Gastrocnemius medialis (tissue), 4 donors: ENCODE measurements around the gene DAPK3. TPM values are rescaled to one million over a fixed set of nuclear protein-coding genes. Genes with fewer than 3 reads are reported as not detected.
"Not testable (repeated sequence)": the region's sequence is repeated elsewhere in the genome, so short reads cannot be mapped to it uniquely, and the experiment has no call there.

Experiments used
- ATAC-seq, 2 donors: fragments of 150-250 bp; one replicate each; pipeline ENCODE4 v1.9.1; 2016
- DNase-seq, 2 donors: peaks; one replicate each; pipeline ENCODE4 v3.0.0-alpha.2; 2019
- H3K27ac ChIP-seq, 4 donors: fragments of 200-600 bp; sonication (generic); 1 replicate in 1 of 4; 2 replicates in 3 of 4; pipeline ENCODE4 v1.5.1; 2016 to 2018; ENCODE audit warnings: mild to moderate bottlenecking in 2 of 4, moderate library complexity in 1 of 4
- H3K27me3 ChIP-seq, 3 donors: fragments of 200-600 bp; sonication (generic) in 2 of 3; 1 replicate in 1 of 3; 2 replicates in 2 of 3; pipeline versions ENCODE4 v1.5.1 to v1.6.0; 2016 to 2019; ENCODE audit warnings: mild to moderate bottlenecking in 1 of 3, moderate library complexity in 1 of 3
- H3K36me3 ChIP-seq, 2 donors: fragments of 200-600 bp; sonication (generic) in 1 of 2; one replicate each; pipeline ENCODE4 v1.5.1; 2017 to 2018
- H3K4me1 ChIP-seq, 2 donors: fragments of 200-600 bp; sonication (generic) in 1 of 2; one replicate each; pipeline ENCODE4 v1.5.1; 2016 to 2017; ENCODE audit warnings: mild to moderate bottlenecking in 2 of 2
- H3K4me3 ChIP-seq, 4 donors: fragments of 200-600 bp; sonication (generic) in 3 of 4; 1 replicate in 1 of 4; 2 replicates in 3 of 4; pipeline ENCODE4 v1.5.1; 2016 to 2019; ENCODE audit warnings: mild to moderate bottlenecking in 2 of 4
- H3K9me3 ChIP-seq, 3 donors: fragments of 200-600 bp; sonication (generic) in 2 of 3; 1 replicate in 1 of 3; 2 replicates in 2 of 3; pipeline ENCODE4 v1.5.1; 2016 to 2019
- POLR2A ChIP-seq, 2 donors: fragments of 450-650 bp; IDR thresholded peaks; one replicate each; pipeline ENCODE4 v1.6.1; 2017; ENCODE audit warnings: antibody characterized with exemption in 2 of 2, mild to moderate bottlenecking in 2 of 2, moderate library complexity in 2 of 2
- in situ Hi-C, 4 donors: fragments of 200-750 bp; cut with MboI; loops; one replicate each; pipeline versions ENCODE4 v1.15.0 to v1.8.0; 2017; ENCODE audit warnings: low sequenced_read_pairs in 4 of 4
- intact Hi-C: fragments of 100-400 bp; cut with DNase I; formaldehyde crosslinking; loops from one replicate; pipeline ENCODE4 v1.15.1; 2023; ENCODE audit warnings: low total_unique reads
- total RNA-seq, 4 donors: library from RNA; depleted of rRNA; stranded (reverse); fragments of >200 nt; gene quantifications; one replicate each; pipeline versions ENCODE4 v1.1.0 to v1.2.3, GENCODE V29; 2016
- TF ChIP-seq, protein P1 (sequence below), 5 experiments: fragments of 450-650 bp in 3 of 5; fragments of 200-600 bp in 2 of 5; sonication (generic) in 2 of 5; IDR thresholded peaks in 4 of 5; conservative IDR thresholded peaks in 1 of 5; 1 replicate in 4 of 5; 2 replicates in 1 of 5; pipeline ENCODE4 v1.5.1; 2016 to 2019; ENCODE audit warnings: antibody characterized with exemption in 5 of 5, mild to moderate bottlenecking in 3 of 5, moderate library complexity in 3 of 5

The DAPK3 gene
- total RNA-seq, 4 donors from 2014 or later, result 61.3 to 135 (median 115) TPM

DNA sequence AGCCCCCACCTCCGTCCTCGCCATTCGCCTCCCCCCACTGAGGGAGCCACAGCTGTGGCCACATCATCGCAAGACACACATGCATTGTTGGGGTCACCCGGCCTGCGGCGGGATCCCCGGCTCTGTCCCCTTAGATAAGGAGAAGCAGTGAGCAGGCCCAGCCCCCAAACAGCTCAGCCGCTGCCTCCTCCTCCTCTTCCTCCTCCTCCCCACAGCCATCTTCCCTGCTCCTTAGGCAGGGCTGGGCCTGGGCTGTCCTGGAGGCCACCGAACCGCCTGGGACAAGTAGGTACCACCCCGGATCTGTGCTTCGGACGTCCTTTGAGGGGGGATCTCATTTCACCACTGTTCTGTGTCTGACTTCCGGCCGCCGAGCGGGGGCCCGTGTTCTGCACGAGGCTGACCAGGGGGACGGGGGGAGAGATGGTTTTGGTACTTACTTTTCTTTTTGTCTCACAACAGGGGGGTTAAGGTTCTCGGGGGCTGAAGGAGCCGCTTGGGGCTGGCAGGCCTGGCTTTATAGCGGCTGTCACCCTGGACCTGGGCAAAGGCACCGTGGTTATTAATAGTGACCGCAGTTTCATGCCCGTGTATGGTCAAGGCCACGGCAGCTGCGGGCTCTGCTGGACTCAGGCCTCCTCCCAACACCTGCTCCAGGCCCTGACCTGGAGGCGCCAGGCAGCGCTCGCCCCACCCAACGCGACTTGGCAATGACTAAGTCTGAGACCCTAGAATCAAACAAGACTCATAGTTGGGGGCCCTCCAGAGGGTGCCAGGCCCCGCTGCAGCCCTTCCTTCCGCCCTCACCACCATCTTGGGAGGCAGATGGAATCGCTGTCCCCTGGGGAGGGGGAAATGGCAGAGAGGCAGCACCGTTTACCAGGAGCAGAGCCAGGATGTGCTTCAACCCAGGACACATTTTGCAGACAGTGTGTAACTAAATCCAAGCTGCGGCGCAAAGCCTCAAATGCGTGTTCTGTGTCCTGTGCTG, 19.7 kb downstream of the DAPK3 start:
- peak overlapping the region; percentile 74 to 85 (median 80) for H3K4me3 ChIP-seq
- peaks cover 32 to 48% of the 10 kb centered on the region in 2 donors for H3K4me1 ChIP-seq
- peak; percentile 92 to 97 for DNase-seq
- H3K27me3 ChIP-seq, result no peaks in the 10 kb centered on the region
- in situ Hi-C loops, result no loop called here
- peak; percentile 61 to 71 for ATAC-seq
- intact Hi-C loops, result loop anchor here (2.0 to 10.0 kb wide), 2 partner anchors 18 to 564 kb away; partner anchors contain the start of genes NMRK2 and PLIN4
- H3K27ac ChIP-seq, result peak overlapping the region; percentile 98 to 99 (median 99)
- no peaks in the 10 kb centered on the region for H3K9me3 ChIP-seq
- H3K36me3 ChIP-seq, result peaks cover 0 to 6% of the 10 kb centered on the region in 2 donors
- TF ChIP-seq, protein P1, sequence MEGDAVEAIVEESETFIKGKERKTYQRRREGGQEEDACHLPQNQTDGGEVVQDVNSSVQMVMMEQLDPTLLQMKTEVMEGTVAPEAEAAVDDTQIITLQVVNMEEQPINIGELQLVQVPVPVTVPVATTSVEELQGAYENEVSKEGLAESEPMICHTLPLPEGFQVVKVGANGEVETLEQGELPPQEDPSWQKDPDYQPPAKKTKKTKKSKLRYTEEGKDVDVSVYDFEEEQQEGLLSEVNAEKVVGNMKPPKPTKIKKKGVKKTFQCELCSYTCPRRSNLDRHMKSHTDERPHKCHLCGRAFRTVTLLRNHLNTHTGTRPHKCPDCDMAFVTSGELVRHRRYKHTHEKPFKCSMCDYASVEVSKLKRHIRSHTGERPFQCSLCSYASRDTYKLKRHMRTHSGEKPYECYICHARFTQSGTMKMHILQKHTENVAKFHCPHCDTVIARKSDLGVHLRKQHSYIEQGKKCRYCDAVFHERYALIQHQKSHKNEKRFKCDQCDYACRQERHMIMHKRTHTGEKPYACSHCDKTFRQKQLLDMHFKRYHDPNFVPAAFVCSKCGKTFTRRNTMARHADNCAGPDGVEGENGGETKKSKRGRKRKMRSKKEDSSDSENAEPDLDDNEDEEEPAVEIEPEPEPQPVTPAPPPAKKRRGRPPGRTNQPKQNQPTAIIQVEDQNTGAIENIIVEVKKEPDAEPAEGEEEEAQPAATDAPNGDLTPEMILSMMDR (IDR thresholded peaks at IDR 0.05 in 4 of 5, conservative IDR thresholded peaks at IDR 0.05 in 1 of 5), result no peak
- peak; percentile 87 to 92 for TF ChIP-seq POLR2A (IDR thresholded peaks at IDR 0.05)

DNA sequence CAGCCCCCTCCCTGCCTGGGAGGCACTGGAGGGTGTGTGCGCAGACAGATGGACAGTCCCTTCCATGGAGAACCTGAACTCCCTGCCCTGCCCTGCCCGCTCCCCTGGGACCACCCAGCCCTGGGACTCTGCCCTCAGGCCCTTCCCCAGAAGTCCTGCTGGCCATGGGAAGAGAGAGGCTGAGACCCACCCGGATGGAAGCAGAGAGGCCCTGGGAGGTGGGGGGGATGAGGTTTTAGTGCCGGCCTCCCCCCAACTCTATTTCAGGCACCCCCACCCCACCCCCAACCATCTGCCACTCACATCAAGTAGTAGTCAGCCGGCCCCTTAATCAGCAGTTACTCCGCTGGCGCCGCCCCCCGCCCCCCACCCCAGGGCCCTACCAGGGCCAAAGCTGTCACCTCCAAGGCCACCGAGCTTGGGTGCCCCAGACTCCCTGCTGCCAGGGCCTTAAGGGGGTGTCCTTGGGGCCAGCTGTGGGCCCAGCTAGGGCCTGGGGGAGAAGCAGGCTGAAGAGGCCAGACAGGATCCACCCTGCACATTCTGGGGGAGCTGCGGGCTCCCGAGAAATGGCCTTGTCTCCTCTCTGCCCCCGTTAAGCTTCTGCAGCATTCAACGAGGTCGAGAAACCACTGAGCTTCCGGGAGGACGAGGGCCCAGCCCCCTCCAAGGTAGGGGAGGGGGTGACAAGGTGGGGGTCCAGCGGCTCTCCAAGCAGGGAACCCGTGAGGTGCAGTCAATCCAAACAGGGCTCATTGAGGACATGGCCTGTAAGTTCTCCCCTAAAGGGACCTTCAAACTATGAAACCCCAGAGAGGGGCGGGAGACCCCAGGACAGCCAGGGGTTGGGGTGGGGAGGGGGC, 20.7 kb downstream of the DAPK3 start:
- H3K27ac ChIP-seq, result peak overlapping the region; percentile 98 to 99 (median 99)
- H3K36me3 ChIP-seq, result no peaks in the 10 kb centered on the region
- peaks cover 39 to 55% of the 10 kb centered on the region in 2 donors for H3K4me1 ChIP-seq
- in situ Hi-C loops, result no loop called here
- ATAC-seq, result no peak
- TF ChIP-seq, protein P1 (IDR thresholded peaks at IDR 0.05 in 4 of 5, conservative IDR thresholded peaks at IDR 0.05 in 1 of 5), result no peak
- peak in 1 of 2 donors; percentile 9 for TF ChIP-seq POLR2A (IDR thresholded peaks at IDR 0.05)
- peak in 1 of 2 donors; percentile 57 for DNase-seq
- H3K4me3 ChIP-seq, result peak overlapping the region; percentile 74 to 85 (median 80)
- H3K27me3 ChIP-seq, result no peaks in the 10 kb centered on the region
- intact Hi-C loops, result loop anchor here (2.0 to 10.0 kb wide), 2 partner anchors 17 to 565 kb away; partner anchors contain the start of genes NMRK2 and PLIN4
- H3K9me3 ChIP-seq, result no peaks in the 10 kb centered on the region

DNA sequence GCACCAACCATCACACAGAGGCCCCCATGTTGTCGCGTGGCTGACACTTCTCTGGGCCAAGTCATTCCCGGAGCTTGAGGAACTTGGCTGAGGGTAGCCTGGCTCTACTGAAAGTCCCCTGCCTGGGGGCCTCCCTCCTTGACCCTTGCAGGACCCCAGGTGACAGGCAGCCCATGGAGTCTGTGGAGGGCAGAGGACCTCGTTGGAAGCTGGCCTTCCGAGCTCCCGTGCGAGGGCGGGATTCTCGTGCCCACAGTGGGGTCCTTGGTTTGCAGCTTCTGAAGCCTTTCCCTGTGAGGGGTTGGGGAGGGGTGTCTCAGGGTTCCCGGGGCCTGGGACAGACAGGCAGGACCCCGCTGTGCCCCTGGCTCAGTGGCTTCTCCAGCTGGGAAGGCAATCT, 21.6 kb downstream of the DAPK3 start:
- ATAC-seq, result no peak
- Histone ChIP-seq H3K36me3 (no peaks in the 10 kb centered on the region), H3K4me3 (peak overlapping the region; percentile 74 to 85 (median 80)), H3K4me1 (peaks cover 41 to 46% of the 10 kb centered on the region in 2 donors), H3K27ac (peak overlapping the region; percentile 98 to 99 (median 99)), H3K9me3 (no peaks in the 10 kb centered on the region), H3K27me3 (no peaks in the 10 kb centered on the region)
- TF ChIP-seq, protein P1 (IDR thresholded peaks at IDR 0.05 in 4 of 5, conservative IDR thresholded peaks at IDR 0.05 in 1 of 5), result no peak
- peak in 1 of 2 donors; percentile 9 for TF ChIP-seq POLR2A (IDR thresholded peaks at IDR 0.05)
- intact Hi-C loops (no loop called here), in situ Hi-C loops (no loop called here)
- peak in 1 of 2 donors; percentile 55 for DNase-seq

DNA sequence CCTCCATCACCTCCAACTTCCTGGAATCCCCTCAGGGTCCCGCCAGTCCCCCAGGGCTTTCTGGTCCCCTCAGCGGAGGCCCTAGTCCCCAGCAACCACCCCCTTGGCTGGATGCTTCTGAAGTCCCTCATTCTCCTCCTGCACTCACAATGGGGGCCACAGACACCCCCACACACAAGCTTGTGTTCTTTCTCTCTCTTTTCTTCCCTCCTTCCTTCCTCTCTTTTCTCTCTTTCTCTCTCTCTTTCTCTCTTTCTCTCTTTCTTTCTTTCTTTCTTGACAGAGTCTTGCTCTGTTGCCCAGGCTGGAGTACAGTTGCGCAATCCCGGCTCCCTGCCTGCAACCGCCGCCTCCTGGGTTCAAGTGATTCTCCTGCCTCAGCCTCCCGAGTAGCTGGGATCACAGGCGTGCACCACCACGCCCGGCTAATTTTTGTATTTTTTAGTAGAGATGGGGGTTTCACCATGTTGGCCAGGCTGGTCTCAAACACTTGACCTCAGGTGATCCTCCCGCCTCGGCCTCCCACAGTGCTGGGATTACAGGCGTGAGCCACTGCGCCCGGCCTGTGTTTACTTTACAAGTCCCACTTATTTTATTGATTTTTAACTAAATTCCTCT, 23.5 kb downstream of the DAPK3 start:
- ATAC-seq, H3K27me3 ChIP-seq, H3K9me3 ChIP-seq, H3K36me3 ChIP-seq, in situ Hi-C loops, H3K4me3 ChIP-seq, DNase-seq, intact Hi-C loops: not testable (repeated sequence)
- Histone ChIP-seq H3K4me1 (peaks cover 33 to 39% of the 10 kb centered on the region in 2 donors), H3K27ac (peak overlapping the region; percentile 98 to 99 (median 99))
